Mesothelial cell of epicardium (in vitro differentiated cells): ENCODE measurements around the gene DAPK3. TPM values are rescaled to one million over a fixed set of nuclear protein-coding genes. Genes with fewer than 3 reads are reported as not detected.
"Not testable (repeated sequence)": the region's sequence is repeated elsewhere in the genome, so short reads cannot be mapped to it uniquely, and the experiment has no call there.

Experiments used
- DNase-seq, 2 experiments: peaks; one replicate each; pipeline ENCODE4 v3.0.0; 2021; ENCODE audit warnings: low spot score in 2 of 2; ENCODE audit not compliant: unreplicated experiment in 2 of 2
- H3K27ac Mint-ChIP-seq: 2 replicates; pipeline ENCODE4 v1.8.0; 2021; ENCODE audit warnings: mixed read lengths
- H3K27me3 Mint-ChIP-seq: 2 replicates; pipeline ENCODE4 v1.8.0; 2021; ENCODE audit warnings: low read depth, mixed read lengths
- H3K36me3 Mint-ChIP-seq: 2 replicates; pipeline ENCODE4 v1.8.0; 2021; ENCODE audit warnings: mixed read lengths
- H3K4me1 Mint-ChIP-seq: 2 replicates; pipeline ENCODE4 v1.8.0; 2021; ENCODE audit warnings: mixed read lengths
- H3K4me3 Mint-ChIP-seq: 2 replicates; pipeline ENCODE4 v1.8.0; 2021; ENCODE audit warnings: mild to moderate bottlenecking, moderate library complexity, mixed read lengths
- H3K9me3 Mint-ChIP-seq: 2 replicates; pipeline ENCODE4 v1.8.0; 2021; ENCODE audit warnings: mixed read lengths
- CTCF ChIP-seq: fragments of 200-600 bp; sonication (generic); IDR thresholded peaks from one replicate; pipeline ENCODE4 v1.5.0; 2021; ENCODE audit warnings: antibody characterized with exemption; ENCODE audit not compliant: unreplicated experiment
- total RNA-seq: library from RNA; stranded (reverse); gene quantifications from 3 replicates; pipeline ENCODE4 v1.2.1, GENCODE V29; 2021

DAPK3 gene
- total RNA-seq, 1 donor from 2014 or later, result 135 TPM

- peak; percentile 95 to 97 for DNase-seq
- no peak for TF ChIP-seq CTCF
- Mint-ChIP-seq H3K36me3 (no peaks in the 10 kb centered on the region), H3K27me3 (no peaks in the 10 kb centered on the region), H3K27ac (peak within 1 kb of the TSS; percentile 83), H3K4me3 (peak within 1 kb of the TSS; percentile 77), H3K4me1 (peaks cover 30% of the 10 kb centered on the region), H3K9me3 (no peaks in the 10 kb centered on the region)
Measured at GRCh38 chr19:4007021-4007835, 36.3 kb upstream of the DAPK3 start, which contains the start of gene PIAS4. Gene PIAS4, plus strand, starts transcription at chr19:4007736. Its CDS starts 25 bp downstream, at chr19:4007761.

GRCh38 chr19:4005436-4005835 lies 34.5 kb upstream of the DAPK3 start:
- DNase-seq, H3K27ac Mint-ChIP-seq, H3K9me3 Mint-ChIP-seq, H3K27me3 Mint-ChIP-seq, H3K36me3 Mint-ChIP-seq: not testable (repeated sequence)
- Mint-ChIP-seq H3K4me3 (peak overlapping the region; percentile 52), H3K4me1 (peaks cover 21% of the 10 kb centered on the region)

GRCh38 chr19:4000798-4001197 lies 29.9 kb upstream of the DAPK3 start:
- H3K27ac Mint-ChIP-seq, H3K9me3 Mint-ChIP-seq, H3K4me1 Mint-ChIP-seq: not testable (repeated sequence)

GRCh38 chr19:3998667-3999412 lies 27.9 kb upstream of the DAPK3 start:
- not testable (repeated sequence) for H3K36me3 Mint-ChIP-seq, H3K27ac Mint-ChIP-seq, H3K27me3 Mint-ChIP-seq, H3K4me1 Mint-ChIP-seq, DNase-seq, H3K9me3 Mint-ChIP-seq, H3K4me3 Mint-ChIP-seq

More at GRCh38 chr19:4000798-4001197, 29.9 kb upstream of the DAPK3 start:
- H3K4me3 Mint-ChIP-seq, H3K27me3 Mint-ChIP-seq, H3K36me3 Mint-ChIP-seq, DNase-seq: not testable (repeated sequence)

- TF ChIP-seq CTCF, result no peak
- Mint-ChIP-seq H3K27ac (no peak overlapping the region), H3K9me3 (no peaks in the 10 kb centered on the region), H3K4me1 (no peaks in the 10 kb centered on the region), H3K27me3 (peaks cover 2% of the 10 kb centered on the region), H3K4me3 (no peak overlapping the region), H3K36me3 (no peaks in the 10 kb centered on the region)
- DNase-seq, result no peak
Measured at GRCh38 chr19:3995607-3996006, 24.7 kb upstream of the DAPK3 start.

GRCh38 chr19:3990815-3991117 lies 19.9 kb upstream of the DAPK3 start:
- Mint-ChIP-seq H3K27ac (no peak overlapping the region), H3K4me1 (peaks cover 18% of the 10 kb centered on the region), H3K4me3 (peak overlapping the region; percentile 4), H3K36me3 (no peaks in the 10 kb centered on the region), H3K27me3 (peaks cover 6% of the 10 kb centered on the region), H3K9me3 (no peaks in the 10 kb centered on the region)
- DNase-seq, result no peak
- TF ChIP-seq CTCF, result no peak
